Fibroblast of pulmonary artery (primary cell): ENCODE measurements around the gene TBXA2R.

Experiments used
- DNase-seq: peaks from one replicate; pipeline ENCODE4 v3.0.0-alpha.2; 2010; ENCODE audit warnings: low read depth
- H3K4me3 ChIP-seq: replicated peaks from 2 replicates; pipeline ENCODE4 v1.5.1; 2011; ENCODE audit warnings: low read depth, mild to moderate bottlenecking, control low read depth, low read length, moderate library complexity
- CTCF ChIP-seq: IDR thresholded peaks from 2 replicates; pipeline ENCODE4 v1.5.1; 2011; ENCODE audit warnings: mild to moderate bottlenecking, control low read depth, low read length, inconsistent platforms; ENCODE audit errors: missing control alignments

The TBXA2R gene

DNA sequence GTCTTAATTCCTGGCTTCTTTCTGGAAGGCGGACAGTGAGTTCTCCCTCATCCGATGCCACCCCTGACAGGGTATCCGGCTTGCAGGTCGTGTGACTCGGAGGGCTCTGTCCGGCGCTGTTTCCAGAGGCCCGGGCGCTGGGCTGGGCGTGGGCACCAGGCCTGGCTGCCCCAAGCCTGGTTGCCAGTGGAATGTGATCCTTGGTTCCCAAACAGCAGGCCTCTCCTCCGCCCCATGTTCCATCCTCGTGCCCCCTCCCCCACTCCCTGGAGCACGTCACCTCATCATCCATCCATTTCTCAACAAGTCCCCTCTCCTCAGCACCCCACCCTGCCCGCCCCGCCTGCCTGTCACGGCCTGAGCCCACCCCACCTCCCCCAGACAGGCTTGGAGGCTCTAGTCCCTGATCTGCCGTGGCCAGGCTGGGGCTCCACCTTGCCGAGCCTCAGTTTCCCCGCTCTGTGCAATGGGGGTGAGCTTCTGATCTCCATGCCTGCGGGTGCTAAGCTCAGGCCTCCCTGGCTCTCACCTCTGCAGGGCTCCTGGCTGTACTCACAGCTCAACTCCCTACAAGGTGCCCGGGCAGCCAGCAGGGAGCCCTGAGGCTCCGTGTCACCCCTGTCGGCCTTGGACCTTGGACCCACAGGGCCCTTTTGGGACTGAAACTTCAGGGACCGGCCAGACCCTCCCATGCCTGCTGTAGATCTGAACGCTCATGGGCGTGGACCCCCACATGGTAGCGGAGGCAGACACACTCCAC lies 2.3 kb downstream of the TBXA2R start:
- TF ChIP-seq CTCF = no peak
- H3K4me3 ChIP-seq = no peak overlapping the region
- DNase-seq = no peak

DNA sequence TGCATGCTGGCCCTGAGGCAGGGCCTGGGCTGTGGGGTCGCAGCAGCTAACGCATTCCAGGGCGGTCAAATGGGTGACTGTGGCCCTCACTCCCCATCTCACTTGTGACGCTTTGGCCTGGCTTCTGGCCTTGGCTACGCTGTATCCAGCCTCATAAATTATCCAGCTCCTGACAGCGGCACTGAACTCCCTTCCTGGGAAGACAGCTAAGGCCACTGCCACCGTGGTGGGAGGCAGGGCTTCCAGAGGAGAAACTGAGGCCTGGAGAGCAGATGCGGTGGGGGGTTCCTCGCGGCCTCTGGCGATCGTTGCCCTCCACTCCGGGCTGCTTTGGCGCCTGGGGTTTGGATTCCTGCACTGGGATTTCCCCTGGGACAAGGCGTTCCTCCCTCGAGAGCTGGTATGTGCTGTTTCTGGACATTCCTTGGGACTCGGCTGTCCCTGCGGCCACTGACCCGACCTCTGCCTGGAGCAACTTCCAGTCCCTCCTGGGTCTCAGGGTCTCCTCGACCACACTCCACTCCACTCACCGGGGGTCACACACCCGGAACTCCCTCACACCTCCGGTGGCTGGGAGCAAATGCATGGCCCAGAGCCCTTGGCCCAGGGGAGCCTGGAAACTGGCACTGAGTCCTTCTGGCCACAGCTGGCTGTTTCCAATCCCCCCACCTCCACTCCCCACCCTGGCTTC lies 3.4 kb downstream of the TBXA2R start:
- TF ChIP-seq CTCF = no peak
- DNase-seq = no peak
- H3K4me3 ChIP-seq = no peak overlapping the region

DNA sequence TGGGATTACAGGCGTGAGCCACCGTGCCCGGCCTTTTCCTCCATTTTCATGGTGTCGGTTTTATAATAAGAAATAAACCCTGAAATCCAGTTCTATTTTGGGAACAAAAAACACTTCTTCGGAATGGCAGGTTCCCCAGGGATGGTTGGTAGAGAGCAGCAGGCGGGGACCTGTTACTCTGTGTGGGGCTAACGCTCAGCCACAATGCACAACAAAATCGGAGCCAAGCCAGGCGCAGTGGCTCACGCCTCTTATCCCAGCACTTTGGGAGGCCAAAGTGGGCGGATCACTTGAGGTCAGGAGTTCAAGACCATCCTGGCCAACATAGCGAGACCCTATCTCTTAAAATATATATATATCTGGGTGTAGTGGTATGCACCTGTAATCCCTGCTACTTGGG lies 5.7 kb downstream of the TBXA2R start:
- DNase-seq = no peak
- H3K4me3 ChIP-seq = no peak overlapping the region
- no peak for TF ChIP-seq CTCF

GRCh38 chr19:3599776-3600187 lies 6.9 kb downstream of the TBXA2R start:
- DNase-seq = no peak
- TF ChIP-seq CTCF = peak; percentile 16
- no peak overlapping the region for H3K4me3 ChIP-seq

DNA sequence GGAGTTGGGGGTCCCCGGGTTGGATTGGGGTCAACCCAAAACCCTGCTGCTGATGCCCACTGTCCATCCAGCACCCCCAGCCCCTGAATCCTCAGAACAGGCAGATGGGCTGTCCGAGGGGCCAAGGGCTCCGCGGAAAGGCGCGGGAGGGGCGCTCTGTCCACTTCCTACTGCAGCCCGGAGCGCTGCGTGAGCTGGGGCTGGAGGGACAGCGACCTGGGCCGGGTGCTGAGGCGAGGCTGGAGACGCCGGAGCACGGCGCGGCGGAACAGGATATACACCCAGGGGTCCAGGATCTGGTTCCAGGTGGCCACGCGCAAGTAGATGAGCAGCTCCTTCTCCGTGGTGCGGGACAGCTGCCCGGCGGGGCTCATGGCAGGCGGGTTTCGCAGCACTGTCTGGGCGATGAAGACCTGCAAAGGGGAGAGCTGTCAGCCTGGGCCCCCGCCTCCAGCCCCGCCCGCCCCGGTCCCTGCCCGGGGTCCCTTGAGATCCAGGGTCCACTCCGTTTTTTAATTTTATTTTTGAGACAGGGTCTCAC lies 11.1 kb downstream of the TBXA2R start:
- no peak for TF ChIP-seq CTCF
- no peak overlapping the region for H3K4me3 ChIP-seq
- no peak for DNase-seq

DNA sequence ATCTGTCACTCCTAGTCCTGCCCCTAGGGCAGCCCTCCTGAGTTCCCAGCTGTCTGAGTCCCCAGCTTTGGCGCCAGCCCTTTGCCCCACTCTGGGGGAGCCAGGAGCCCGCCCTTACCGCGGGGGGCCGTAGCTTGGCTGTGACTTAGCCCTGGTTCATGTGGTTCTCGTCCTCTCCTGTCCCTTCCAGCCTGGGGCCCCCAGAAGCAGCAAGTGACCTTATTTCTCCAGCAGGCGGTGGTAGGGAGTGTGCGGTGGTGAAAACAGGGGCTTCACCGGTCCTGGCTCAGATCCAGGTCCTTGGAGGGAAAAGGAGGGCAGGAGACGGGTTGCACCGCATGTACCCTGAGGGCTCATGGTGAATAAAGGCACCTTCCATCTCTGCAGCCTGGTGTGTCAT lies 13.5 kb downstream of the TBXA2R start:
- DNase-seq = no peak
- TF ChIP-seq CTCF = no peak
- no peak overlapping the region for H3K4me3 ChIP-seq
